ENCODE data around the gene COX4I1.

- TF ChIP-seq POLR2AphosphoS5 (IDR thresholded peaks at IDR 0.05): no peak
- no peak for TF ChIP-seq CTCF (IDR thresholded peaks at IDR 0.05)
Observed at GRCh38 chr16:85820604-85821372, 21.3 kb downstream of the COX4I1 start.
